ENCODE measurements around the gene IFIT3. TPM values are rescaled to one million over a fixed set of nuclear protein-coding genes. Genes with fewer than 3 reads are reported as not detected.

The IFIT3 gene
- total and polyA plus RNA-seq, 2 donors from 2014 or later, result 14.7 to 20.1 TPM

- no peak overlapping the region for H3K27ac ChIP-seq (ENCODE audit: low read depth in 2 of 2, low read length in 2 of 2)
- FAIRE-seq, result no peak
- no peak for DNase-seq
Observed at GRCh38 chr10:89342206-89342958, 14.6 kb downstream of the IFIT3 start.

DNA sequence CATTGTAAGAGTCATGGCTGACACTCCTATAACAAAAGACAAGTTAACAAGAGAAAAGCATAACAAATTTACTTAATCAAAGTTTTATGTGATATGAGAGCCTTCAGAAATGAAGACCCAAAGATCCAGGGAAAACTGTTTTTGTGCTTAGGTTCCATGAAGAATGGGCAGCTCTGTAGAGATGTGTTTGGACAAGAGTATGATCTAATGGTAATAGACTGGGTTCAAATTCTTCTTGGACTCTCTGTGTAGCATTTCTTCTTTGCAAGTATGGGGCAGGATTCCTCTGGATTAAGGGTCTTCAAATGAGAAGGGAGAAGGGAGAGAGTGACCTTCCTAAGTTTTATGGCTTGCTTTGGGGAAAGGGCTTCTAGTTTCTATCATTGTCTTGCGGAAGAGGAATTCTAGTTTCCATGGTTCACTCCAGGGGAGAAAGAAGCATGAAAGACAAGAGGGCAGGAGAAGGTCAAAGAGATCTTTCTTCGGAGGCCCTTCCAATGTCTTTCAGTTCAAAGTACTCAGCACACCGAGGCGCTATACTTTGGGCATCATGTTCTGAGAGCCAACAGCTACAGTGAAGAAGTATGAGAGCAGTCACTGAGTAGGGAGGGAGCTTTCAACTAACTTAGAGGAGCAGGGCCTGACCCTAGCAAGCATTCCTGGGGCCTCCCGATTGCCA lies 15.4 kb downstream of the IFIT3 start:
- Histone ChIP-seq H3K27me3 (ENCODE audit: control insufficient read depth, insufficient read depth, low read length) (no peaks in the 10 kb centered on the region), H3K9ac (ENCODE audit: low read length in 3 of 3) (no peak overlapping the region), H3K4me1 (ENCODE audit: control insufficient read depth in 2 of 3, insufficient read depth in 2 of 3, low read depth in 1 of 3, low read length in 3 of 3) (peaks cover 10 to 30% (median 15%) of the 10 kb centered on the region in 3 donors), H3K4me3 (ENCODE audit: low read length in 3 of 3) (no peak overlapping the region), H3K36me3 (ENCODE audit: control insufficient read depth in 2 of 3, insufficient read depth in 3 of 3, low read length in 3 of 3) (peaks cover 0 to 14% (median 8%) of the 10 kb centered on the region in 3 donors), H3K27ac (ENCODE audit: low read depth in 2 of 2, low read length in 2 of 2) (no peak overlapping the region), H3K9me3 (ENCODE audit: control insufficient read depth in 2 of 3, insufficient read depth in 1 of 3, low read length in 3 of 3) (no peaks in the 10 kb centered on the region)
- DNase-seq, result no peak
- intact Hi-C loops (cut with DNase I), result no loop called here
- no peak for FAIRE-seq
- no peak for TF ChIP-seq CTCF (IDR thresholded peaks at IDR 0.05; ENCODE audit: borderline replicate concordance, extremely low read depth, insufficient read depth)

More at GRCh38 chr10:89342206-89342958, 14.6 kb downstream of the IFIT3 start:
- no peak overlapping the region for H3K4me3 ChIP-seq (ENCODE audit: low read length in 3 of 3)
- TF ChIP-seq CTCF (IDR thresholded peaks at IDR 0.05; ENCODE audit: borderline replicate concordance, extremely low read depth, insufficient read depth), result no peak
- H3K9ac ChIP-seq (ENCODE audit: low read length in 3 of 3), result no peak overlapping the region
- H3K4me1 ChIP-seq (ENCODE audit: control insufficient read depth in 2 of 3, insufficient read depth in 2 of 3, low read depth in 1 of 3, low read length in 3 of 3), result peaks cover 3 to 22% (median 9%) of the 10 kb centered on the region in 3 donors
- peaks cover 2 to 14% (median 9%) of the 10 kb centered on the region in 3 donors for H3K36me3 ChIP-seq (ENCODE audit: control insufficient read depth in 2 of 3, insufficient read depth in 3 of 3, low read length in 3 of 3)
- H3K9me3 ChIP-seq (ENCODE audit: control insufficient read depth in 2 of 3, insufficient read depth in 1 of 3, low read length in 3 of 3), result no peaks in the 10 kb centered on the region
- intact Hi-C loops (cut with DNase I), result no loop called here
- H3K27me3 ChIP-seq (ENCODE audit: control insufficient read depth, insufficient read depth, low read length), result no peaks in the 10 kb centered on the region

DNA sequence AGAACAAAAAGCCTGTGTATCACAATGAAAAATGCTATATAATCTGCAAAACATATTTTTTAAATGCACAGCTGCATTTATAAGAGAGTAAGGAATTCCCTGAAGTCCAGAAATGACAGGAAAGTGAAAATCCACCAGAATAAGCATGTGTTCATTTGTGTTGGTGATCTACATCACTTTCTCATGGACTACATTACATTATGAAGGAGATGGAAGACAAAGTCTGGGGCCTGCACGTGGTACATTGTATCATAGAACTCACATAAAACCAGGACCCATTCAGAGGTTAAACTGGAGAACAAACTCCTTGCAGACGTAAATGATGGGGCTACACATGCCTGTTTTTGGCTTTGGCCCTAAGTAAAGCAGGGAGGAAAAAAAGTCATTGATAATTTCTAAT lies 16.4 kb downstream of the IFIT3 start:
- intact Hi-C loops (cut with DNase I), result no loop called here
- Histone ChIP-seq H3K36me3 (ENCODE audit: control insufficient read depth in 2 of 3, insufficient read depth in 3 of 3, low read length in 3 of 3) (peaks cover 0 to 7% (median 0%) of the 10 kb centered on the region in 3 donors), H3K9ac (ENCODE audit: low read length in 3 of 3) (no peak overlapping the region), H3K27me3 (ENCODE audit: control insufficient read depth, insufficient read depth, low read length) (no peaks in the 10 kb centered on the region), H3K27ac (ENCODE audit: low read depth in 2 of 2, low read length in 2 of 2) (no peak overlapping the region), H3K9me3 (ENCODE audit: control insufficient read depth in 2 of 3, insufficient read depth in 1 of 3, low read length in 3 of 3) (no peaks in the 10 kb centered on the region), H3K4me3 (ENCODE audit: low read length in 3 of 3) (no peak overlapping the region), H3K4me1 (ENCODE audit: control insufficient read depth in 2 of 3, insufficient read depth in 2 of 3, low read depth in 1 of 3, low read length in 3 of 3) (peaks cover 13 to 40% (median 21%) of the 10 kb centered on the region in 3 donors)
- FAIRE-seq (no peak), DNase-seq (no peak)
- no peak for TF ChIP-seq CTCF (IDR thresholded peaks at IDR 0.05; ENCODE audit: borderline replicate concordance, extremely low read depth, insufficient read depth)

Data from kidney (tissue), 14 donors.